IMR-90 (cell line): Measurements from ENCODE around the gene EDC4. TPM values are rescaled to one million over a fixed set of nuclear protein-coding genes. Genes with fewer than 3 reads are reported as not detected.

Source experiments
- ATAC-seq: fragments of 200-7000 bp; cut with Tn5 transposase; 2 replicates; pipeline ENCODE4 v1.9.1; 2020; ENCODE audit warnings: low read depth, mild to moderate bottlenecking, moderate library complexity
- BruUV-seq: library from RNA; stranded (reverse); fragments of 400-500 nt; replicated peaks from 2 replicates; lab custom pipeline; 2021; lab: Mats Ljungman, UMichigan
- CTCF ChIA-PET: fragments of 300-600 bp; formaldehyde crosslinking; extraction: SDS; loops from one replicate; lab custom pipeline; 2021; ENCODE audit warnings: antibody characterized with exemption; lab: Yijun Ruan, JAX
- POLR2A ChIA-PET: fragments of 300-600 bp; sonication (Branson Sonifier 250); formaldehyde crosslinking; loops from one replicate; lab custom pipeline; 2022; ENCODE audit warnings: antibody characterized with exemption; ENCODE audit not compliant: unreplicated experiment; lab: Charles Lee
- DNase-seq: peaks from one replicate; pipeline ENCODE4 v3.0.0; 2013
- H2AFZ ChIP-seq: replicated peaks from 2 replicates; pipeline ENCODE3; 2013; ENCODE audit warnings: low read length, mild to moderate bottlenecking; ENCODE audit not compliant: poor library complexity
- H2AK5ac ChIP-seq: 2 replicates; pipeline ENCODE4 v1.6.1; 2013; ENCODE audit warnings: low read depth, low read length, inconsistent platforms
- H2AK9ac ChIP-seq: replicated peaks from 2 replicates; pipeline ENCODE3; 2013; ENCODE audit warnings: mild to moderate bottlenecking, low read depth, low read length, moderate library complexity; ENCODE audit not compliant: poor library complexity
- H2BK120ac ChIP-seq: 2 replicates; pipeline ENCODE4 v1.6.1; 2013; ENCODE audit warnings: low read depth, low read length, inconsistent platforms
- H2BK15ac ChIP-seq: 3 replicates; pipeline ENCODE4 v1.6.1; 2013; ENCODE audit warnings: low read depth, low read length, inconsistent platforms
- H2BK20ac ChIP-seq: 2 replicates; pipeline ENCODE4 v1.6.1; 2013; ENCODE audit warnings: low read depth, mild to moderate bottlenecking, inconsistent platforms, low read length, moderate library complexity
- H2BK5ac ChIP-seq: 2 replicates; pipeline ENCODE4 v1.6.1; 2013; ENCODE audit warnings: mild to moderate bottlenecking, low read depth, low read length, inconsistent platforms; ENCODE audit not compliant: poor library complexity, severe bottlenecking
- H3K14ac ChIP-seq: replicated peaks from 2 replicates; pipeline ENCODE4 v1.6.1; 2013; ENCODE audit warnings: low read depth, low read length, inconsistent platforms
- H3K18ac ChIP-seq: 2 replicates; pipeline ENCODE4 v1.6.1; 2013; ENCODE audit warnings: low read depth, low read length, control low read depth
- H3K23ac ChIP-seq: 2 replicates; pipeline ENCODE4 v1.6.1; 2013; ENCODE audit warnings: low read depth, low read length, inconsistent platforms
- H3K27ac ChIP-seq: 2 replicates; pipeline ENCODE4 v1.5.1; 2013; ENCODE audit warnings: mild to moderate bottlenecking, control low read depth, low read length; ENCODE audit not compliant: insufficient read depth
- H3K27me3 ChIP-seq: 2 replicates; pipeline ENCODE4 v1.6.1; 2013; ENCODE audit warnings: low read length; ENCODE audit not compliant: control insufficient read depth, insufficient read depth
- H3K36me3 ChIP-seq: 2 replicates; pipeline ENCODE4 v1.6.1; 2013; ENCODE audit warnings: low read length, mixed read lengths; ENCODE audit not compliant: control insufficient read depth, insufficient read depth
- H3K4ac ChIP-seq: 2 replicates; pipeline ENCODE4 v1.6.1; 2013; ENCODE audit warnings: low read depth, low read length, inconsistent platforms
- H3K4me1 ChIP-seq: 2 replicates; pipeline ENCODE4 v1.6.1; 2013; ENCODE audit warnings: low read length, mixed read lengths; ENCODE audit not compliant: control insufficient read depth, insufficient read depth
- H3K4me2 ChIP-seq: 2 replicates; pipeline ENCODE4 v1.6.1; 2013; ENCODE audit warnings: low read depth, mild to moderate bottlenecking, control low read depth, low read length, moderate library complexity
- H3K4me3 ChIP-seq: 2 replicates; pipeline ENCODE4 v1.5.1; 2013; ENCODE audit warnings: low read depth, mild to moderate bottlenecking, control low read depth, low read length, moderate library complexity; ENCODE audit not compliant: insufficient read depth
- H3K56ac ChIP-seq: 2 replicates; pipeline ENCODE4 v1.6.1; 2013; ENCODE audit warnings: low read length, inconsistent platforms; ENCODE audit not compliant: insufficient read depth; ENCODE audit errors: extremely low read depth
- H3K79me1 ChIP-seq, 2 experiments: 2 replicates each; pipeline ENCODE4 v1.6.1; 2013; ENCODE audit warnings: low read length in 2 of 2, inconsistent platforms in 1 of 2, low read depth in 1 of 2
- H3K9ac ChIP-seq: 2 replicates; pipeline ENCODE4 v1.6.1; 2013; ENCODE audit warnings: low read depth, low read length, control low read depth
- H3K9me1 ChIP-seq: 2 replicates; pipeline ENCODE4 v1.6.1; 2013; ENCODE audit warnings: low read length, inconsistent platforms; ENCODE audit not compliant: insufficient read depth
- H3K9me3 ChIP-seq: 2 replicates; pipeline ENCODE4 v1.6.1; 2013; ENCODE audit warnings: low read length; ENCODE audit not compliant: control insufficient read depth, insufficient read depth
- H4K20me1 ChIP-seq: 2 replicates; pipeline ENCODE4 v1.6.1; 2013; ENCODE audit warnings: low read length, inconsistent platforms; ENCODE audit not compliant: insufficient read depth
- H4K5ac ChIP-seq: 2 replicates; pipeline ENCODE4 v1.6.1; 2013; ENCODE audit warnings: mild to moderate bottlenecking, low read depth, low read length, control low read depth
- H4K8ac ChIP-seq, 2 experiments: 2 replicates each; pipeline ENCODE4 v1.6.1; 2013; ENCODE audit warnings: low read depth in 2 of 2, low read length in 2 of 2, control low read depth in 1 of 2, inconsistent platforms in 1 of 2
- H4K91ac ChIP-seq: 2 replicates; pipeline ENCODE4 v1.6.1; 2013; ENCODE audit warnings: low read depth, low read length, inconsistent platforms; ENCODE audit not compliant: insufficient read depth
- BHLHE40 ChIP-seq: fragments of 150-350 bp; IDR thresholded peaks from 2 replicates; pipeline ENCODE4 v1.6.1; 2016; ENCODE audit warnings: mild to moderate bottlenecking, low read depth, low read length
- MAFK ChIP-seq: IDR thresholded peaks from 2 replicates; pipeline ENCODE4 v1.6.1; 2012; ENCODE audit warnings: low read depth, low read length, improper control_type of control experiment
- MAZ ChIP-seq: IDR thresholded peaks from 2 replicates; pipeline ENCODE4 v1.6.1; 2012; ENCODE audit warnings: low read depth, mild to moderate bottlenecking, low read length, improper control_type of control experiment, moderate library complexity, borderline replicate concordance
- MXI1 ChIP-seq: IDR thresholded peaks from 2 replicates; pipeline ENCODE4 v1.6.1; 2012; ENCODE audit warnings: low read depth, mild to moderate bottlenecking, low read length, moderate library complexity, borderline replicate concordance
- RAD21 ChIP-seq: IDR thresholded peaks from 2 replicates; pipeline ENCODE4 v1.6.1; 2012; ENCODE audit warnings: low read length, improper control_type of control experiment
- WGBS, 2 experiments: methylation state at CpG; one replicate each; pipeline versions ENCODE4 v1.1.5 to v1.1.7; 2013; ENCODE audit warnings: missing lambda C conversion rate in 2 of 2; ENCODE audit not compliant: insufficient read length in 1 of 2; ENCODE audit errors: extremely low coverage in 2 of 2; 5-methylcytosine and 5-hydroxymethylcytosine counted together
- dilution Hi-C: fragments of 300-500 bp; cut with HindIII; formaldehyde crosslinking; loops from one replicate; pipeline ENCODE4 v1.14.3; 2018; ENCODE audit warnings: low sequenced_read_pairs; ENCODE audit not compliant: unreplicated experiment
- in situ Hi-C: fragments of 300-500 bp; cut with MboI; formaldehyde crosslinking; loops from 3 replicates; pipeline ENCODE4 v1.14.3; 2019; ENCODE audit warnings: low sequenced_read_pairs, inconsistent platforms, mixed read lengths
- intact Hi-C: fragments of 100-400 bp; cut with micrococcal nuclease; formaldehyde crosslinking; loops from 2 replicates; pipeline ENCODE4 v1.10.0; 2022
- polyA plus RNA-seq, 3 experiments: library from polyadenylated mRNA; depleted of rRNA; stranded (reverse); fragments of >200 nt; gene quantifications; 2 replicates each; pipeline ENCODE4 v1.2.3, GENCODE V29; 2012; ENCODE audit warnings: low replicate concordance in 1 of 3
- total RNA-seq: library from RNA; depleted of rRNA; stranded (reverse); fragments of >200 nt; gene quantifications from 2 replicates; pipeline ENCODE4 v1.2.3, GENCODE V29; 2012
- TF ChIP-seq, protein P1 (sequence below): conservative IDR thresholded peaks from 2 replicates; pipeline ENCODE4 v1.5.1; 2012; ENCODE audit warnings: mild to moderate bottlenecking, low read depth, low read length, improper control_type of control experiment

Gene EDC4
- total and polyA plus RNA-seq, 2 of the 4 experiments (the other 2 are of a cell fraction) = 33.2 to 64.0 TPM

DNA sequence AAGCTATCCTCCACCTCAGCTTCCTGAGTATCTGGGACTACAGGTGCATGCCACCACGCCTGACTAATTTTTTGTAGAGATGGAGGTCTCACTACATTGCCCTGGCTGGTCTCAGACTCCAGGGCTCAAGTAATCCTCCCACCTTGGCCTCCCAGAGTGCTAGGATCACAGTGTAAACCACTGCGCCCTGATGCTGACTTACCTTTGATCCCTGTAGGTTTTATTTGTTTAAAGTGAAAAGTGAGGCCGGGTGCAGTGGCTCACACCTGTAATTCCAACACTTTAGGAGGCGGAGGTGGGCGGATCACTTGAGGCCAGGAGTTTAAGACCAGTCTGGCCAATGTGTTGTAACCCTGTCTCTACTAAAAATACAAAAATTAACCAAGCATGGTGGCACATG is 28.9 kb downstream of the EDC4 start:
- H3K18ac ChIP-seq = no peak overlapping the region
- in situ Hi-C loops = no loop called here
- intact Hi-C loops = loop anchor here (1.0 kb wide), 1 partner anchor 17 kb away; the partner anchor contains the start of gene NRN1L
- no TSS peak for BruUV-seq
- no peak overlapping the region for H2AK9ac ChIP-seq
- H2BK5ac ChIP-seq = no peak overlapping the region
- no peak overlapping the region for H3K9ac ChIP-seq
- WGBS, 2 experiments = no CpG with 5 or more reads among the region's 5 CpGs
- H2BK15ac ChIP-seq = no peak overlapping the region
- no peak overlapping the region for H3K4me2 ChIP-seq
- H2AK5ac ChIP-seq = no peak overlapping the region
- DNase-seq (no peak), ATAC-seq (no peak)
- no peak overlapping the region for H3K27ac ChIP-seq
- no peak overlapping the region for H2BK20ac ChIP-seq
- peaks cover 22 to 70% of the 10 kb centered on the region in 2 experiments for H3K79me1 ChIP-seq
- peaks cover 6% of the 10 kb centered on the region for H3K4me1 ChIP-seq
- H3K36me3 ChIP-seq = peaks cover 11% of the 10 kb centered on the region
- peaks cover 42% of the 10 kb centered on the region for H4K20me1 ChIP-seq
- H3K4ac ChIP-seq = no peak overlapping the region
- H3K27me3 ChIP-seq = no peaks in the 10 kb centered on the region
- dilution Hi-C loops = no loop called here
- H3K56ac ChIP-seq = no peak overlapping the region
- no peak overlapping the region for H3K23ac ChIP-seq
- no peak overlapping the region for H2AFZ ChIP-seq
- CTCF ChIA-PET = no interaction called here
- H4K8ac ChIP-seq = no peak overlapping the region
- H3K14ac ChIP-seq = no peak overlapping the region
- no peaks in the 10 kb centered on the region for H3K9me3 ChIP-seq
- H3K4me3 ChIP-seq = no peak overlapping the region
- TF ChIP-seq MAZ (no peak), MAFK (no peak), BHLHE40 (no peak), MXI1 (no peak), RAD21 (no peak)
- TF ChIP-seq, protein P1, sequence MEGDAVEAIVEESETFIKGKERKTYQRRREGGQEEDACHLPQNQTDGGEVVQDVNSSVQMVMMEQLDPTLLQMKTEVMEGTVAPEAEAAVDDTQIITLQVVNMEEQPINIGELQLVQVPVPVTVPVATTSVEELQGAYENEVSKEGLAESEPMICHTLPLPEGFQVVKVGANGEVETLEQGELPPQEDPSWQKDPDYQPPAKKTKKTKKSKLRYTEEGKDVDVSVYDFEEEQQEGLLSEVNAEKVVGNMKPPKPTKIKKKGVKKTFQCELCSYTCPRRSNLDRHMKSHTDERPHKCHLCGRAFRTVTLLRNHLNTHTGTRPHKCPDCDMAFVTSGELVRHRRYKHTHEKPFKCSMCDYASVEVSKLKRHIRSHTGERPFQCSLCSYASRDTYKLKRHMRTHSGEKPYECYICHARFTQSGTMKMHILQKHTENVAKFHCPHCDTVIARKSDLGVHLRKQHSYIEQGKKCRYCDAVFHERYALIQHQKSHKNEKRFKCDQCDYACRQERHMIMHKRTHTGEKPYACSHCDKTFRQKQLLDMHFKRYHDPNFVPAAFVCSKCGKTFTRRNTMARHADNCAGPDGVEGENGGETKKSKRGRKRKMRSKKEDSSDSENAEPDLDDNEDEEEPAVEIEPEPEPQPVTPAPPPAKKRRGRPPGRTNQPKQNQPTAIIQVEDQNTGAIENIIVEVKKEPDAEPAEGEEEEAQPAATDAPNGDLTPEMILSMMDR = no peak
- no peak overlapping the region for H4K5ac ChIP-seq
- H3K9me1 ChIP-seq = peaks cover 28% of the 10 kb centered on the region
- H4K91ac ChIP-seq = no peak overlapping the region
- POLR2A ChIA-PET = no interaction called here
- no peak overlapping the region for H2BK120ac ChIP-seq
